A673 (cell line): ENCODE measurements around the gene TFB1M. TPM values are rescaled to one million over a fixed set of nuclear protein-coding genes. Genes with fewer than 3 reads are reported as not detected.

Experiments
- BruUV-seq: library from RNA; stranded (reverse); fragments of 400-500 nt; replicated peaks from 2 replicates; lab custom pipeline; 2021; lab: Mats Ljungman, UMichigan
- CTCF ChIA-PET: fragments of 300-600 bp; sonication (Branson Sonifier 250); formaldehyde crosslinking; loops from one replicate; lab custom pipeline; 2022; ENCODE audit warnings: antibody characterized with exemption; lab: Charles Lee
- POLR2A ChIA-PET: fragments of 300-600 bp; sonication (Branson Sonifier 250); formaldehyde crosslinking; loops from one replicate; lab custom pipeline; 2022; ENCODE audit warnings: antibody characterized with exemption; ENCODE audit not compliant: low non-redundant PET; lab: Charles Lee
- DNase-seq: peaks from one replicate; pipeline ENCODE4 v3.0.0-alpha.2; 2015; ENCODE audit warnings: low spot score
- H3K27ac ChIP-seq: fragments of 200-600 bp; sonication (generic); 2 replicates; pipeline ENCODE4 v1.5.1; 2016; ENCODE audit warnings: mixed run types, low read depth, mild to moderate bottlenecking, mixed read lengths, antibody characterized with exemption, low read length; ENCODE audit not compliant: poor library complexity, severe bottlenecking
- H3K27me3 ChIP-seq: fragments of 200-600 bp; sonication (generic); replicated peaks from 2 replicates; pipeline ENCODE4 v1.6.1; 2017; ENCODE audit warnings: mixed run types, low read depth, mild to moderate bottlenecking, mixed read lengths, antibody characterized with exemption, low read length; ENCODE audit not compliant: insufficient read depth, poor library complexity
- H3K36me3 ChIP-seq: fragments of 200-600 bp; sonication (generic); 2 replicates; pipeline ENCODE4 v1.6.1; 2016; ENCODE audit warnings: mixed run types, mild to moderate bottlenecking, mixed read lengths, antibody characterized with exemption, low read length; ENCODE audit not compliant: insufficient read depth, poor library complexity, severe bottlenecking
- H3K4me1 ChIP-seq: fragments of 200-600 bp; sonication (generic); 2 replicates; pipeline ENCODE4 v1.6.1; 2017; ENCODE audit warnings: mixed run types, mild to moderate bottlenecking, mixed read lengths, antibody characterized with exemption, low read length; ENCODE audit not compliant: insufficient read depth, poor library complexity, severe bottlenecking
- H3K4me3 ChIP-seq: fragments of 200-600 bp; sonication (generic); 2 replicates; pipeline ENCODE4 v1.5.1; 2016; ENCODE audit warnings: low read depth, mixed run types, mild to moderate bottlenecking, mixed read lengths, low read length; ENCODE audit not compliant: poor library complexity, severe bottlenecking
- H3K9me3 ChIP-seq: fragments of 200-600 bp; sonication (generic); 2 replicates; pipeline ENCODE4 v1.6.1; 2016; ENCODE audit warnings: mixed run types, low read depth, mild to moderate bottlenecking, mixed read lengths, antibody characterized with exemption, low read length; ENCODE audit not compliant: poor library complexity, severe bottlenecking
- EZH2 ChIP-seq: fragments of 200-600 bp; sonication (generic); IDR thresholded peaks from 2 replicates; pipeline ENCODE4 v1.6.1; 2017; ENCODE audit warnings: borderline replicate concordance, low read depth, mild to moderate bottlenecking, mixed read lengths, antibody characterized with exemption, low read length; ENCODE audit not compliant: poor library complexity, severe bottlenecking
- intact Hi-C: fragments of 100-400 bp; cut with micrococcal nuclease; formaldehyde crosslinking; loops from one replicate; pipeline ENCODE4 v1.10.0; 2022; ENCODE audit not compliant: unreplicated experiment
- total RNA-seq: library from RNA; stranded (reverse); gene quantifications from 2 replicates; pipeline ENCODE4 v1.2.3, GENCODE V29; 2021
- TF ChIP-seq, protein P1 (sequence below): fragments of 300-800, 200-600 bp; sonication (generic); conservative IDR thresholded peaks from 2 replicates; pipeline ENCODE4 v1.5.1; 2017; ENCODE audit warnings: low read depth, mild to moderate bottlenecking, antibody characterized with exemption, low read length, moderate library complexity, mixed read lengths

TFB1M gene
- total RNA-seq, 1 experiment from 2014 or later = 40.3 TPM

DNA sequence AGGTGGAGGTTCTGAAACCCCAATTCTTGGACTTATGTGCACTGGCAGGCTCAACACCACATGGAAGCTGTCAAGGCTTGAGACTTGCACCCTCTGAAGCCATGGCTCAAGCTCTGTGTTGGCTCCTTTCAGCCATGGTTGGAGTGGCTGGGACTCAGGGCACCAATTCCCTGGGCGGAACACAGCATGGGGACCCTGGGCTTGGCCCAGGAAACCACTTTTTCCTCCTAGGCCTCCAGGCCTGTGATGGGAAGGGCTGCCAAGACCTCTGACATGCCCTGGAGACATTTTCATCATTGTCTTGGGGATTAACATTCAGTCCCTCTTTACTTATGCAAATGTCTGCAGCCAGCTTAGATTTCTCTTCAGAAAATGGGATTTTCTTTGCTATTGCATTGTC, 76.7 kb downstream of the TFB1M start:
- CTCF ChIA-PET = no interaction called here
- no peaks in the 10 kb centered on the region for H3K4me1 ChIP-seq
- BruUV-seq = no TSS peak
- TF ChIP-seq EZH2 = no peak
- TF ChIP-seq, protein P1, sequence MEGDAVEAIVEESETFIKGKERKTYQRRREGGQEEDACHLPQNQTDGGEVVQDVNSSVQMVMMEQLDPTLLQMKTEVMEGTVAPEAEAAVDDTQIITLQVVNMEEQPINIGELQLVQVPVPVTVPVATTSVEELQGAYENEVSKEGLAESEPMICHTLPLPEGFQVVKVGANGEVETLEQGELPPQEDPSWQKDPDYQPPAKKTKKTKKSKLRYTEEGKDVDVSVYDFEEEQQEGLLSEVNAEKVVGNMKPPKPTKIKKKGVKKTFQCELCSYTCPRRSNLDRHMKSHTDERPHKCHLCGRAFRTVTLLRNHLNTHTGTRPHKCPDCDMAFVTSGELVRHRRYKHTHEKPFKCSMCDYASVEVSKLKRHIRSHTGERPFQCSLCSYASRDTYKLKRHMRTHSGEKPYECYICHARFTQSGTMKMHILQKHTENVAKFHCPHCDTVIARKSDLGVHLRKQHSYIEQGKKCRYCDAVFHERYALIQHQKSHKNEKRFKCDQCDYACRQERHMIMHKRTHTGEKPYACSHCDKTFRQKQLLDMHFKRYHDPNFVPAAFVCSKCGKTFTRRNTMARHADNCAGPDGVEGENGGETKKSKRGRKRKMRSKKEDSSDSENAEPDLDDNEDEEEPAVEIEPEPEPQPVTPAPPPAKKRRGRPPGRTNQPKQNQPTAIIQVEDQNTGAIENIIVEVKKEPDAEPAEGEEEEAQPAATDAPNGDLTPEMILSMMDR = no peak
- no peak overlapping the region for H3K4me3 ChIP-seq
- no peak for DNase-seq
- no peaks in the 10 kb centered on the region for H3K27me3 ChIP-seq
- no peak overlapping the region for H3K27ac ChIP-seq
- intact Hi-C loops = no loop called here
- no peaks in the 10 kb centered on the region for H3K36me3 ChIP-seq
- H3K9me3 ChIP-seq = no peaks in the 10 kb centered on the region
- POLR2A ChIA-PET = no interaction called here

DNA sequence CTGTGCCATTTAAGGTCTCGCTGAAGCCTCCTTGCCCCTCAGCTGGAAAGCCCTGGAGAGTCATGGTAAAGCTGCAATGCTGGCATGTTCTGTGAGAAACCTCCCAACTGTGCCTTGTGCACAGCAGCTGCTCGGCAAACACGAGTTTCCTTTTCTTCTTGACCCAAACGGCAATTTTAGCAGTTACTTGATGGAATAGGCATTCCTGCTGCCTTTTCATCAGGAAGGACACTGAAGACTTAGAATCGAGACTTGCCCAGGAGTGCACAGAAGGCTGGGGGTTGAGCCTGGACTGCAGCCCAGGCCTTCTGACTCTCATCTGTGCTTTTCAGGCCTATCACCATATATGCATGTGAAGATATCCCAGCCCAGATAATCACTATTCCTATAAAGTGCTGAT, 79.2 kb downstream of the TFB1M start:
- no peak overlapping the region for H3K4me3 ChIP-seq
- no peaks in the 10 kb centered on the region for H3K9me3 ChIP-seq
- POLR2A ChIA-PET = no interaction called here
- no peak for DNase-seq
- TF ChIP-seq, protein P1 = no peak
- TF ChIP-seq EZH2 = no peak
- H3K4me1 ChIP-seq = no peaks in the 10 kb centered on the region
- BruUV-seq = no TSS peak
- no peaks in the 10 kb centered on the region for H3K27me3 ChIP-seq
- intact Hi-C loops = no loop called here
- no peak overlapping the region for H3K27ac ChIP-seq
- no peaks in the 10 kb centered on the region for H3K36me3 ChIP-seq
- CTCF ChIA-PET = no interaction called here

DNA sequence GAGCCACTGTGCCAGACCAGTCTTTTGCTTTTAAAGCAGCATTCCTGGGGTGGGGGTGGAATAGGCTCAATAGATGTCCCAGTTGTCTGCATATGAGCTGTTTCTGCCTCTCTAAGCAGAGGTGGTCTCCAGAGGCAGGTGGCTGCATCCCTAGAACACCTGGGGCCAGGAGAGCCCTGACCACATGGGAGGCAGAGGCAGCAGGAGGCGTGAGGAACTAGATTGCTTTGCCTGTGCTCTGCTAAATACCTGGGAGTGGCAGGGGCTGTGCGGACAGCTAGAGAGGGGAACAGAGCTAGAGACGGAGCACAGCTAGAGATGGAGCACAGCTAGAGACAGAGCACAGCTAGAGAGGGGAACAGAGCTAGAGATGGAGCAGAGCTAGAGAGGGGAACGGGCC, 79.6 kb downstream of the TFB1M start:
- BruUV-seq = no TSS peak
- POLR2A ChIA-PET = no interaction called here
- Histone ChIP-seq H3K27ac (no peak overlapping the region), H3K27me3 (no peaks in the 10 kb centered on the region), H3K4me3 (no peak overlapping the region), H3K9me3 (no peaks in the 10 kb centered on the region), H3K4me1 (no peaks in the 10 kb centered on the region), H3K36me3 (no peaks in the 10 kb centered on the region)
- TF ChIP-seq, protein P1 = no peak
- no peak for TF ChIP-seq EZH2
- intact Hi-C loops = no loop called here
- no peak for DNase-seq
- CTCF ChIA-PET = no interaction called here
